Activated T-cell treated with anti-CD3 and anti-CD28 coated beads, Interleukin-2, amount 50 U/mL, for 24 hours (primary cell): ENCODE data around the gene SPOCK1.

Experiments used
- DNase-seq: peaks from one replicate; pipeline ENCODE4 v3.0.0-alpha.2; 2020
- H3K27ac Mint-ChIP-seq: 2 replicates; pipeline ENCODE4 v1.8.0; 2020; ENCODE audit warnings: mild to moderate bottlenecking, mixed read lengths
- H3K27me3 Mint-ChIP-seq: 2 replicates; pipeline ENCODE4 v1.8.0; 2020; ENCODE audit warnings: mixed read lengths
- H3K36me3 Mint-ChIP-seq: 2 replicates; pipeline ENCODE4 v1.8.0; 2020; ENCODE audit warnings: low read depth, mixed read lengths
- H3K4me1 Mint-ChIP-seq: 2 replicates; pipeline ENCODE4 v1.8.0; 2020; ENCODE audit warnings: low read depth, mixed read lengths
- H3K4me3 Mint-ChIP-seq: 2 replicates; pipeline ENCODE4 v1.8.0; 2020; ENCODE audit warnings: mild to moderate bottlenecking, moderate library complexity, mixed read lengths
- H3K9me3 Mint-ChIP-seq: 2 replicates; pipeline ENCODE4 v1.8.0; 2020; ENCODE audit warnings: mixed read lengths

Gene SPOCK1

GRCh38 chr5:137313526-137314175, 185.5 kb downstream of the SPOCK1 start:
- peaks cover 16% of the 10 kb centered on the region for H3K27me3 Mint-ChIP-seq
- no peak overlapping the region for H3K4me3 Mint-ChIP-seq
- H3K27ac Mint-ChIP-seq: no peak overlapping the region

GRCh38 chr5:137312011-137312410, 187.1 kb downstream of the SPOCK1 start:
- DNase-seq: no peak
- Mint-ChIP-seq H3K27me3 (peaks cover 5% of the 10 kb centered on the region), H3K36me3 (no peaks in the 10 kb centered on the region), H3K9me3 (no peaks in the 10 kb centered on the region), H3K4me1 (no peaks in the 10 kb centered on the region), H3K4me3 (no peak overlapping the region), H3K27ac (no peak overlapping the region)

More at GRCh38 chr5:137313526-137314175, 185.5 kb downstream of the SPOCK1 start:
- no peaks in the 10 kb centered on the region for H3K36me3 Mint-ChIP-seq
- H3K9me3 Mint-ChIP-seq: no peaks in the 10 kb centered on the region
- H3K4me1 Mint-ChIP-seq: no peaks in the 10 kb centered on the region
- no peak for DNase-seq

GRCh38 chr5:137310051-137310730, 188.9 kb downstream of the SPOCK1 start:
- no peak overlapping the region for H3K4me3 Mint-ChIP-seq
- H3K27me3 Mint-ChIP-seq: peaks cover 2% of the 10 kb centered on the region
- no peak for DNase-seq

GRCh38 chr5:137309290-137309689, 189.8 kb downstream of the SPOCK1 start:
- DNase-seq: no peak
- Mint-ChIP-seq H3K4me3 (no peak overlapping the region), H3K27me3 (peaks cover 2% of the 10 kb centered on the region), H3K4me1 (no peaks in the 10 kb centered on the region), H3K9me3 (no peaks in the 10 kb centered on the region), H3K27ac (no peak overlapping the region), H3K36me3 (no peaks in the 10 kb centered on the region)

More at GRCh38 chr5:137310051-137310730, 188.9 kb downstream of the SPOCK1 start:
- no peak overlapping the region for H3K27ac Mint-ChIP-seq
- H3K9me3 Mint-ChIP-seq: no peaks in the 10 kb centered on the region
- no peaks in the 10 kb centered on the region for H3K4me1 Mint-ChIP-seq
- H3K36me3 Mint-ChIP-seq: no peaks in the 10 kb centered on the region

GRCh38 chr5:137308311-137308710, 190.8 kb downstream of the SPOCK1 start:
- H3K27me3 Mint-ChIP-seq: peaks cover 2% of the 10 kb centered on the region
- DNase-seq: no peak
- H3K9me3 Mint-ChIP-seq: no peaks in the 10 kb centered on the region
- H3K4me3 Mint-ChIP-seq: no peak overlapping the region
- no peaks in the 10 kb centered on the region for H3K4me1 Mint-ChIP-seq
- no peaks in the 10 kb centered on the region for H3K36me3 Mint-ChIP-seq
- no peak overlapping the region for H3K27ac Mint-ChIP-seq

- no peak overlapping the region for H3K27ac Mint-ChIP-seq
- H3K36me3 Mint-ChIP-seq: no peaks in the 10 kb centered on the region
- no peaks in the 10 kb centered on the region for H3K4me1 Mint-ChIP-seq
- no peak for DNase-seq
- no peaks in the 10 kb centered on the region for H3K9me3 Mint-ChIP-seq
- H3K27me3 Mint-ChIP-seq: peaks cover 3% of the 10 kb centered on the region
- no peak overlapping the region for H3K4me3 Mint-ChIP-seq
Observed at GRCh38 chr5:137306903-137307302, 192.2 kb downstream of the SPOCK1 start.

- Mint-ChIP-seq H3K4me3 (no peak overlapping the region), H3K4me1 (no peaks in the 10 kb centered on the region), H3K36me3 (no peaks in the 10 kb centered on the region), H3K27me3 (peaks cover 5% of the 10 kb centered on the region), H3K9me3 (no peaks in the 10 kb centered on the region), H3K27ac (no peak overlapping the region)
- no peak for DNase-seq
Observed at GRCh38 chr5:137305971-137306602, 193.0 kb downstream of the SPOCK1 start.

GRCh38 chr5:137304226-137304874, 194.8 kb downstream of the SPOCK1 start:
- H3K27ac Mint-ChIP-seq: no peak overlapping the region

GRCh38 chr5:137303509-137303908, 195.6 kb downstream of the SPOCK1 start:
- no peak overlapping the region for H3K4me3 Mint-ChIP-seq
- H3K9me3 Mint-ChIP-seq: no peaks in the 10 kb centered on the region
- H3K36me3 Mint-ChIP-seq: no peaks in the 10 kb centered on the region
- DNase-seq: no peak
- peaks cover 7% of the 10 kb centered on the region for H3K27me3 Mint-ChIP-seq
- H3K27ac Mint-ChIP-seq: no peak overlapping the region
- H3K4me1 Mint-ChIP-seq: no peaks in the 10 kb centered on the region

More at GRCh38 chr5:137304226-137304874, 194.8 kb downstream of the SPOCK1 start:
- H3K9me3 Mint-ChIP-seq: no peaks in the 10 kb centered on the region
- H3K4me3 Mint-ChIP-seq: no peak overlapping the region
- H3K4me1 Mint-ChIP-seq: no peaks in the 10 kb centered on the region
- no peaks in the 10 kb centered on the region for H3K36me3 Mint-ChIP-seq
- H3K27me3 Mint-ChIP-seq: peaks cover 7% of the 10 kb centered on the region
- no peak for DNase-seq

- peaks cover 7% of the 10 kb centered on the region for H3K27me3 Mint-ChIP-seq
- no peak overlapping the region for H3K4me3 Mint-ChIP-seq
- H3K36me3 Mint-ChIP-seq: no peaks in the 10 kb centered on the region
- no peaks in the 10 kb centered on the region for H3K9me3 Mint-ChIP-seq
- no peak overlapping the region for H3K27ac Mint-ChIP-seq
- no peaks in the 10 kb centered on the region for H3K4me1 Mint-ChIP-seq
- no peak for DNase-seq
Observed at GRCh38 chr5:137300411-137301240, 198.5 kb downstream of the SPOCK1 start.

- Mint-ChIP-seq H3K27ac (no peak overlapping the region), H3K27me3 (peaks cover 4% of the 10 kb centered on the region), H3K4me1 (no peaks in the 10 kb centered on the region), H3K4me3 (no peak overlapping the region), H3K9me3 (no peaks in the 10 kb centered on the region), H3K36me3 (no peaks in the 10 kb centered on the region)
- no peak for DNase-seq
Observed at GRCh38 chr5:137296213-137296781, 202.8 kb downstream of the SPOCK1 start.

GRCh38 chr5:137294604-137295003, 204.5 kb downstream of the SPOCK1 start:
- H3K27me3 Mint-ChIP-seq: no peaks in the 10 kb centered on the region
- H3K36me3 Mint-ChIP-seq: no peaks in the 10 kb centered on the region
- no peaks in the 10 kb centered on the region for H3K9me3 Mint-ChIP-seq
- no peak overlapping the region for H3K4me3 Mint-ChIP-seq
- no peaks in the 10 kb centered on the region for H3K4me1 Mint-ChIP-seq
- no peak overlapping the region for H3K27ac Mint-ChIP-seq
- DNase-seq: no peak

- no peaks in the 10 kb centered on the region for H3K36me3 Mint-ChIP-seq
- no peaks in the 10 kb centered on the region for H3K27me3 Mint-ChIP-seq
- no peak overlapping the region for H3K4me3 Mint-ChIP-seq
- no peaks in the 10 kb centered on the region for H3K9me3 Mint-ChIP-seq
- no peak for DNase-seq
- H3K27ac Mint-ChIP-seq: no peak overlapping the region
- no peaks in the 10 kb centered on the region for H3K4me1 Mint-ChIP-seq
Observed at GRCh38 chr5:137292461-137293027, 206.6 kb downstream of the SPOCK1 start.
